ENCODE measurements around the gene DHX36. TPM values are rescaled to one million over a fixed set of nuclear protein-coding genes. Genes with fewer than 3 reads are reported as not detected.

The DHX36 gene
- total RNA-seq, 1 donor from 2014 or later, result 49.8 TPM

DNA sequence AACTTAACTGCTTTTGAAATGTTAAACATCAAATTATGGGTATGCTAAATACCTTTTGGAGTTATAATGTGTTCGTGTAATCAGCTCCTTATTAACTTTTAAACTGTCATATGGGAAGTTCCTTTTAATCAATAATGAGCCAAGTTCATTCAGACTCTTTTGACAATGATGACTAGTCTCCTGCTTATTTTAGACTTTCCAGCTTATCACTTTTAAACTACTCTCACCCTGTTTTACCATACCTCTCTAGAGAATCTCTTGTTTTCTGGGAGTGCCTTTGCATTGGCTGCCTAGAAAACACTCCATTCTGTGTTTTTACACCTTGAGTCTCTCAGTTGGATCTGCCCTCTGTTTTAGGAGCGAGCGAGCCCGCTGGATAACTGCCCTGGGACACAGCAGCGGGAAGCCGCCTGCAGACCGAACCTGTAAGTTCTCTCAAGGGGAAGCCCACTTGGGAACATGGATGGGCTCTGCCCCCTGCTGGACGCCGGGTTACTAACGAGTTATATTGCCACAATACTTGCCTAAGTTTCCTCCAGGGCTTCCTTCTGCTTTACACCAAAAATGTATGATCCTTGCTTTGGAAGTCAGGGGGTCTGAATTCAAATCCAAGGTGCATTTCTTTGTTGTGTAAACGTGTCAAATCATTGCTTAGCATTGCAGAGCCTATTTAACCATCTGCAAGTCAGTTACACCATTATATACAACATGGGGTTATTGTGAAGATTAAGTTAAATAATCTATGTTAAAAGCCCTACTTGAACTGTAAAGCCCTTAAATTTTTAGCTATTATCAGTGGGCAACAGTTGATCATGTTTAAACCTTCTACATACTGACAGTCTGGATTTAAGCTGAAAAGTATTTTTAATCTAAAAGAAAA is 71.3 kb downstream of the DHX36 start:
- Histone ChIP-seq H3K36me3 (ENCODE audit: control insufficient read depth, insufficient read depth, low read length) (no peaks in the 10 kb centered on the region), H3K27me3 (ENCODE audit: control insufficient read depth, insufficient read depth, low read length) (no peaks in the 10 kb centered on the region), H3K4me3 (ENCODE audit: low read depth, low read length) (no peak overlapping the region)
- peak; percentile 42 for DNase-seq (ENCODE audit: low read depth)
- TF ChIP-seq, protein P1, sequence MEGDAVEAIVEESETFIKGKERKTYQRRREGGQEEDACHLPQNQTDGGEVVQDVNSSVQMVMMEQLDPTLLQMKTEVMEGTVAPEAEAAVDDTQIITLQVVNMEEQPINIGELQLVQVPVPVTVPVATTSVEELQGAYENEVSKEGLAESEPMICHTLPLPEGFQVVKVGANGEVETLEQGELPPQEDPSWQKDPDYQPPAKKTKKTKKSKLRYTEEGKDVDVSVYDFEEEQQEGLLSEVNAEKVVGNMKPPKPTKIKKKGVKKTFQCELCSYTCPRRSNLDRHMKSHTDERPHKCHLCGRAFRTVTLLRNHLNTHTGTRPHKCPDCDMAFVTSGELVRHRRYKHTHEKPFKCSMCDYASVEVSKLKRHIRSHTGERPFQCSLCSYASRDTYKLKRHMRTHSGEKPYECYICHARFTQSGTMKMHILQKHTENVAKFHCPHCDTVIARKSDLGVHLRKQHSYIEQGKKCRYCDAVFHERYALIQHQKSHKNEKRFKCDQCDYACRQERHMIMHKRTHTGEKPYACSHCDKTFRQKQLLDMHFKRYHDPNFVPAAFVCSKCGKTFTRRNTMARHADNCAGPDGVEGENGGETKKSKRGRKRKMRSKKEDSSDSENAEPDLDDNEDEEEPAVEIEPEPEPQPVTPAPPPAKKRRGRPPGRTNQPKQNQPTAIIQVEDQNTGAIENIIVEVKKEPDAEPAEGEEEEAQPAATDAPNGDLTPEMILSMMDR (IDR thresholded peaks at IDR 0.05; ENCODE audit: insufficient read depth, low read length, poor library complexity, severe bottlenecking), result peak; percentile 92

DNA sequence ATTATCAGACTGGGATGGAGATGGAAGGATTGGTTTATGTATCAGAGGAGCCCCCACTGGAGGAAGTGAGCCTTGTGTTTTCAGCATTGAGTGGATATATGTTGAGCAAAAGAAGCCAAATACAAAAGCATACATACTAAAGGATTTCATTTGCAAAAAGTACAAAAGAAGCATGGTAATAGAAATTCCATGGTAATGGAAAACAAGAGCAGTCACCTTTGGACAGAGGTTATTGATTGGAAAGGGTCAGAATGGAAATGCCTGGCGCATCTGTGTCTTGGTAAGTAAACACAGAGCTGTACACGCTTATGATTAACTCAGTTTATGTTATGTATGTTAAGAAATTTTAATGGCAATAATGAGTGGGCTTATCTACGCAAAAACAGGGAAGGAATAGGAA is 72.7 kb downstream of the DHX36 start:
- DNase-seq (ENCODE audit: low read depth), result no peak
- H3K4me3 ChIP-seq (ENCODE audit: low read depth, low read length), result no peak overlapping the region
- H3K36me3 ChIP-seq (ENCODE audit: control insufficient read depth, insufficient read depth, low read length), result no peaks in the 10 kb centered on the region
- TF ChIP-seq, protein P1 (IDR thresholded peaks at IDR 0.05; ENCODE audit: insufficient read depth, low read length, poor library complexity, severe bottlenecking), result no peak
- H3K27me3 ChIP-seq (ENCODE audit: control insufficient read depth, insufficient read depth, low read length), result no peaks in the 10 kb centered on the region

DNA sequence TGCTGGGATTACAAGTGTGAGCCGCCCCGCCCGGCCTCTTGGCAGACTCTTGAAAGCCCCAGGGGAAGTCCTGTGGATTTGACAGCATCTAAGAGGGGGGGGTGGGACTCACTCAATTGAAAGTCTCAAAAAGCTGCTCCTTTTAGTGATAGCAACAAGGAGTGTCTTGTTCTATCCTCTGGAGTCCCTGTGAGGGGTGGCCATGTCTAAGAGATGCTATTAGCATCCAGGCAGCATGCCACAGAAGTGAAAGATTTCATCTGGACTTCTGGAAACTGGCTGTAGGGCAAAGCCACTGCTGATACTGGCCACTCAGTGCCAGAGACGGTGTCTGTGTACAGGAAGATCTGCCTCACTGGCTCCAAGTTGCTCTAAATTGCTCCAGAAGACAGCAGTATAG is 74.0 kb downstream of the DHX36 start:
- Histone ChIP-seq H3K36me3 (ENCODE audit: control insufficient read depth, insufficient read depth, low read length) (no peaks in the 10 kb centered on the region), H3K27me3 (ENCODE audit: control insufficient read depth, insufficient read depth, low read length) (no peaks in the 10 kb centered on the region), H3K4me3 (ENCODE audit: low read depth, low read length) (no peak overlapping the region)
- DNase-seq (ENCODE audit: low read depth), result no peak
- TF ChIP-seq, protein P1 (IDR thresholded peaks at IDR 0.05; ENCODE audit: insufficient read depth, low read length, poor library complexity, severe bottlenecking), result no peak

GRCh38 chr3:154247806-154248415 is 76.4 kb downstream of the DHX36 start:
- no peaks in the 10 kb centered on the region for H3K27me3 ChIP-seq (ENCODE audit: control insufficient read depth, insufficient read depth, low read length)
- H3K4me3 ChIP-seq (ENCODE audit: low read depth, low read length), result no peak overlapping the region

GRCh38 chr3:154244644-154245043 is 79.6 kb downstream of the DHX36 start:
- H3K27me3 ChIP-seq (ENCODE audit: control insufficient read depth, insufficient read depth, low read length), result no peaks in the 10 kb centered on the region
- no peak overlapping the region for H3K4me3 ChIP-seq (ENCODE audit: low read depth, low read length)
- DNase-seq (ENCODE audit: low read depth), result no peak
- TF ChIP-seq, protein P1 (IDR thresholded peaks at IDR 0.05; ENCODE audit: insufficient read depth, low read length, poor library complexity, severe bottlenecking), result no peak
- H3K36me3 ChIP-seq (ENCODE audit: control insufficient read depth, insufficient read depth, low read length), result no peaks in the 10 kb centered on the region

More at GRCh38 chr3:154247806-154248415, 76.4 kb downstream of the DHX36 start:
- DNase-seq (ENCODE audit: low read depth), result no peak
- no peaks in the 10 kb centered on the region for H3K36me3 ChIP-seq (ENCODE audit: control insufficient read depth, insufficient read depth, low read length)
- TF ChIP-seq, protein P1 (IDR thresholded peaks at IDR 0.05; ENCODE audit: insufficient read depth, low read length, poor library complexity, severe bottlenecking), result no peak

All from kidney epithelial cell (primary cell).